DND-41 (cell line): ENCODE data around the gene GBE1.

ENCODE experiments used
- EZH2 ChIP-seq: IDR thresholded peaks from 3 replicates; pipeline ENCODE4 v1.6.1; 2012; ENCODE audit warnings: borderline replicate concordance, low read depth, mild to moderate bottlenecking, moderate library complexity, low read length, inconsistent platforms; ENCODE audit not compliant: severe bottlenecking
- TF ChIP-seq, protein P1 (sequence below): IDR thresholded peaks from 2 replicates; pipeline ENCODE4 v1.5.1; 2012; ENCODE audit warnings: borderline replicate concordance, low read length, moderate library complexity, mild to moderate bottlenecking; ENCODE audit not compliant: poor library complexity, severe bottlenecking; ENCODE audit errors: extremely low read depth

DNA sequence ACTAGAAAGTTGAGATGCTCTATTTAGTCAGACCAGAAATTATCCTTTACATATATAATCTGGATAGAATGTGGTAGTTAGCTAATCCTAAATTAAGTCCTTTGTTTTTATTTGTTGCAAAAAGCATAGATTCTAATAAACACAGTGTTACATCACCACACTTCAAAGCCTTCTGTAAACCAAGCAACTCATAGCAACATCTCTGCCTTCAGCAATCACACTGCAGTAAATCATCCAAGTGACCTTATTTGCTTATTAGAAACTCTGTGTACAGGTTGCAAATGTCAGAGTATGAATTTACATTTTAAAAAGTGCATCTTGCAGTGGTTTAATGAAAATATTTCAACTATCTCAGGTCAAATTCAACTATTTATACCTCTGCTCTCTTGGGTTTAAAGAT, 242.5 kb downstream of the GBE1 start:
- TF ChIP-seq, protein P1, sequence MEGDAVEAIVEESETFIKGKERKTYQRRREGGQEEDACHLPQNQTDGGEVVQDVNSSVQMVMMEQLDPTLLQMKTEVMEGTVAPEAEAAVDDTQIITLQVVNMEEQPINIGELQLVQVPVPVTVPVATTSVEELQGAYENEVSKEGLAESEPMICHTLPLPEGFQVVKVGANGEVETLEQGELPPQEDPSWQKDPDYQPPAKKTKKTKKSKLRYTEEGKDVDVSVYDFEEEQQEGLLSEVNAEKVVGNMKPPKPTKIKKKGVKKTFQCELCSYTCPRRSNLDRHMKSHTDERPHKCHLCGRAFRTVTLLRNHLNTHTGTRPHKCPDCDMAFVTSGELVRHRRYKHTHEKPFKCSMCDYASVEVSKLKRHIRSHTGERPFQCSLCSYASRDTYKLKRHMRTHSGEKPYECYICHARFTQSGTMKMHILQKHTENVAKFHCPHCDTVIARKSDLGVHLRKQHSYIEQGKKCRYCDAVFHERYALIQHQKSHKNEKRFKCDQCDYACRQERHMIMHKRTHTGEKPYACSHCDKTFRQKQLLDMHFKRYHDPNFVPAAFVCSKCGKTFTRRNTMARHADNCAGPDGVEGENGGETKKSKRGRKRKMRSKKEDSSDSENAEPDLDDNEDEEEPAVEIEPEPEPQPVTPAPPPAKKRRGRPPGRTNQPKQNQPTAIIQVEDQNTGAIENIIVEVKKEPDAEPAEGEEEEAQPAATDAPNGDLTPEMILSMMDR = no peak
- no peak for TF ChIP-seq EZH2
